Urothelium cell line (cell line): Measurements from ENCODE around the gene TAPT1.
"Not testable (repeated sequence)": the region's sequence is repeated elsewhere in the genome, so short reads cannot be mapped to it uniquely, and the experiment has no call there.

ENCODE experiments used
- DNase-seq: peaks from one replicate; pipeline ENCODE4 v3.0.0; 2011; ENCODE audit warnings: low spot score, mixed read lengths
- FAIRE-seq: peaks from 2 replicates; lab custom pipeline; 2011; peaks lifted over from hg19 to GRCh38; lab: Jason Lieb, UNC

TAPT1 gene

GRCh38 chr4:16218950-16219349, 7.3 kb downstream of the TAPT1 start:
- FAIRE-seq, result no peak
- DNase-seq, result no peak

- DNase-seq (no peak), FAIRE-seq (no peak)
Measured at GRCh38 chr4:16217300-16218051, 8.8 kb downstream of the TAPT1 start.

GRCh38 chr4:16213121-16213520, 13.2 kb downstream of the TAPT1 start:
- no peak for FAIRE-seq
- no peak for DNase-seq

- DNase-seq (no peak), FAIRE-seq (no peak)
Measured at GRCh38 chr4:16212138-16212782, 14.0 kb downstream of the TAPT1 start.

GRCh38 chr4:16207409-16207808, 18.9 kb downstream of the TAPT1 start:
- no peak for FAIRE-seq

GRCh38 chr4:16206848-16207247, 19.4 kb downstream of the TAPT1 start:
- FAIRE-seq, result no peak
- DNase-seq, result no peak

More at GRCh38 chr4:16207409-16207808, 18.9 kb downstream of the TAPT1 start:
- DNase-seq, result no peak

GRCh38 chr4:16206301-16206700, 20.0 kb downstream of the TAPT1 start:
- no peak for FAIRE-seq
- DNase-seq, result no peak

GRCh38 chr4:16205298-16206164, 20.7 kb downstream of the TAPT1 start:
- DNase-seq (peak; percentile 9), FAIRE-seq (no peak)

GRCh38 chr4:16204505-16204904, 21.8 kb downstream of the TAPT1 start:
- DNase-seq, result no peak
- no peak for FAIRE-seq

- DNase-seq (no peak), FAIRE-seq (no peak)
Measured at GRCh38 chr4:16203083-16203482, 23.2 kb downstream of the TAPT1 start.

GRCh38 chr4:16202598-16202997, 23.7 kb downstream of the TAPT1 start:
- FAIRE-seq, result no peak
- DNase-seq, result no peak

GRCh38 chr4:16199093-16199492, 27.2 kb downstream of the TAPT1 start:
- DNase-seq (peak; percentile 3), FAIRE-seq (no peak)

- DNase-seq, result no peak
- no peak for FAIRE-seq
Measured at GRCh38 chr4:16197876-16198665, 28.2 kb downstream of the TAPT1 start.

GRCh38 chr4:16196482-16197393, 29.5 kb downstream of the TAPT1 start:
- DNase-seq (peak; percentile 26), FAIRE-seq (no peak)

- FAIRE-seq (no peak), DNase-seq (no peak)
Measured at GRCh38 chr4:16195209-16195608, 31.1 kb downstream of the TAPT1 start.

- not testable (repeated sequence) for FAIRE-seq
Measured at GRCh38 chr4:16194798-16195197, 31.5 kb downstream of the TAPT1 start.

GRCh38 chr4:16194214-16194613, 32.1 kb downstream of the TAPT1 start:
- FAIRE-seq (no peak), DNase-seq (no peak)

More at GRCh38 chr4:16194798-16195197, 31.5 kb downstream of the TAPT1 start:
- DNase-seq, result not testable (repeated sequence)

GRCh38 chr4:16192631-16193518, 33.4 kb downstream of the TAPT1 start:
- DNase-seq (no peak), FAIRE-seq (no peak)

- FAIRE-seq (no peak), DNase-seq (no peak)
Measured at GRCh38 chr4:16192057-16192456, 34.2 kb downstream of the TAPT1 start.
